CD4-positive, CD25-positive, alpha-beta regulatory T cell (primary cell): ENCODE measurements around the gene SCAF8. TPM values are rescaled to one million over a fixed set of nuclear protein-coding genes. Genes with fewer than 3 reads are reported as not detected.
A peak's percentile ranks its signal among the peaks of the same experiment; 100 is the strongest.

Experiments used
- ATAC-seq, 2 donors: fragments of 150-1000 bp; cut with Tn5 transposase; one replicate each; pipeline ENCODE4 v1.10.0; 2021; ENCODE audit warnings: low read depth in 2 of 2, moderate number of reproducible peaks in 2 of 2, moderate library complexity in 1 of 2
- DNase-seq, 3 donors: peaks; one replicate each; pipeline versions ENCODE4 v3.0.0 to v3.0.0-alpha.2; 2012 to 2022; ENCODE audit warnings: mixed read lengths in 1 of 3
- H3K27ac ChIP-seq: one replicate; pipeline ENCODE4 v1.7.0; 2013; ENCODE audit warnings: mild to moderate bottlenecking, low read length; ENCODE audit not compliant: insufficient read depth, poor library complexity, severe bottlenecking
- H3K27me3 ChIP-seq: one replicate; pipeline ENCODE4 v1.7.0; 2013; ENCODE audit warnings: low read length; ENCODE audit not compliant: control insufficient read depth, insufficient read depth
- H3K36me3 ChIP-seq: one replicate; pipeline ENCODE4 v1.7.0; 2013; ENCODE audit warnings: mild to moderate bottlenecking, low read length, moderate library complexity; ENCODE audit not compliant: control insufficient read depth, insufficient read depth
- H3K4me1 ChIP-seq: 2 replicates; pipeline ENCODE4 v1.7.0; 2013; ENCODE audit warnings: mild to moderate bottlenecking, low read length; ENCODE audit not compliant: insufficient read depth, control insufficient read depth, poor library complexity, severe bottlenecking
- H3K4me3 ChIP-seq: one replicate; pipeline ENCODE4 v1.7.0; 2013; ENCODE audit warnings: low read depth, mild to moderate bottlenecking, low read length, moderate library complexity
- H3K9me3 ChIP-seq, 2 experiments: 1 replicate in 1 of 2; 2 replicates in 1 of 2; pipeline ENCODE4 v1.7.0; 2013; ENCODE audit warnings: low read length in 2 of 2, mild to moderate bottlenecking in 1 of 2, moderate library complexity in 1 of 2; ENCODE audit not compliant: control insufficient read depth in 2 of 2
- H3K27ac Mint-ChIP-seq, 3 donors: one replicate each; pipeline ENCODE4 v1.8.0; 2020 to 2022; ENCODE audit warnings: mild to moderate bottlenecking in 3 of 3, mixed read lengths in 3 of 3, moderate library complexity in 2 of 3
- H3K27me3 Mint-ChIP-seq: one replicate; pipeline ENCODE4 v1.8.0; 2022; ENCODE audit warnings: mild to moderate bottlenecking, mixed read lengths
- H3K36me3 Mint-ChIP-seq: one replicate; pipeline ENCODE4 v1.8.0; 2020; ENCODE audit warnings: mixed read lengths
- H3K4me1 Mint-ChIP-seq, 4 donors: one replicate each; pipeline ENCODE4 v1.8.0; 2020 to 2022; ENCODE audit warnings: mixed read lengths in 4 of 4, mild to moderate bottlenecking in 1 of 4
- H3K4me3 Mint-ChIP-seq, 4 donors: one replicate each; pipeline ENCODE4 v1.8.0; 2020 to 2022; ENCODE audit warnings: mild to moderate bottlenecking in 4 of 4, mixed read lengths in 4 of 4, moderate library complexity in 3 of 4
- H3K9me3 Mint-ChIP-seq, 7 donors: one replicate each; pipeline ENCODE4 v1.8.0; 2020 to 2022; ENCODE audit warnings: mixed read lengths in 7 of 7, mild to moderate bottlenecking in 3 of 7, moderate library complexity in 2 of 7
- polyA plus RNA-seq, 4 donors: library from polyadenylated mRNA; unstranded; fragments of 300-500 nt; fragmentation: Illumina TruSeq; gene quantifications; one replicate each; pipeline ENCODE4 v1.2.3, GENCODE V29; 2021
- total RNA-seq: library from RNA; stranded (reverse); gene quantifications from one replicate; pipeline ENCODE4 v1.2.3, GENCODE V29; 2022

Gene SCAF8, protein sequence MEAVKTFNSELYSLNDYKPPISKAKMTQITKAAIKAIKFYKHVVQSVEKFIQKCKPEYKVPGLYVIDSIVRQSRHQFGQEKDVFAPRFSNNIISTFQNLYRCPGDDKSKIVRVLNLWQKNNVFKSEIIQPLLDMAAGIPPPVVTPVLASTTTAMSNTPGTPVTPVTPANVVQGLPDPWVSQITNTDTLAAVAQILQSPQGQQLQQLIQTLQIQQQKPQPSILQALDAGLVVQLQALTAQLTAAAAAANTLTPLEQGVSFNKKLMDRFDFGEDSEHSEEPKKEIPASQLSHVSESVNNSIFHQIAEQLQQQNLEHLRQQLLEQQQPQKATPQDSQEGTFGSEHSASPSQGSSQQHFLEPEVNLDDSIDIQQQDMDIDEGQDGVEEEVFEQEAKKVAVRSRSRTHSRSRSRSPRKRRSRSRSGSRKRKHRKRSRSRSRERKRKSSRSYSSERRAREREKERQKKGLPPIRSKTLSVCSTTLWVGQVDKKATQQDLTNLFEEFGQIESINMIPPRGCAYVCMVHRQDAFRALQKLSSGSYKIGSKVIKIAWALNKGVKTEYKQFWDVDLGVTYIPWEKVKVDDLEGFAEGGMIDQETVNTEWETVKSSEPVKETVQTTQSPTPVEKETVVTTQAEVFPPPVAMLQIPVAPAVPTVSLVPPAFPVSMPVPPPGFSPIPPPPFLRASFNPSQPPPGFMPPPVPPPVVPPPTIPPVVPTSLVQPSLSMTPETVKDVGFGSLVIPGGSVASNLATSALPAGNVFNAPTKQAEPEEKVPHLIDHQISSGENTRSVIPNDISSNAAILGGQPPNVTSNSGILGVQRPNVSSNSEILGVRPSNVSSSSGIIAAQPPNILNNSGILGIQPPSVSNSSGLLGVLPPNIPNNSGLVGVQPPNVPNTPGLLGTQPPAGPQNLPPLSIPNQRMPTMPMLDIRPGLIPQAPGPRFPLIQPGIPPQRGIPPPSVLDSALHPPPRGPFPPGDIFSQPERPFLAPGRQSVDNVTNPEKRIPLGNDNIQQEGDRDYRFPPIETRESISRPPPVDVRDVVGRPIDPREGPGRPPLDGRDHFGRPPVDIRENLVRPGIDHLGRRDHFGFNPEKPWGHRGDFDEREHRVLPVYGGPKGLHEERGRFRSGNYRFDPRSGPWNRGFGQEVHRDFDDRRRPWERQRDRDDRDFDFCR (N-terminal part only)
- total RNA-seq (72.0 TPM), polyA plus RNA-seq (10 to 100 TPM; 13.7 to 16.0 (median 14.8) TPM)

DNA sequence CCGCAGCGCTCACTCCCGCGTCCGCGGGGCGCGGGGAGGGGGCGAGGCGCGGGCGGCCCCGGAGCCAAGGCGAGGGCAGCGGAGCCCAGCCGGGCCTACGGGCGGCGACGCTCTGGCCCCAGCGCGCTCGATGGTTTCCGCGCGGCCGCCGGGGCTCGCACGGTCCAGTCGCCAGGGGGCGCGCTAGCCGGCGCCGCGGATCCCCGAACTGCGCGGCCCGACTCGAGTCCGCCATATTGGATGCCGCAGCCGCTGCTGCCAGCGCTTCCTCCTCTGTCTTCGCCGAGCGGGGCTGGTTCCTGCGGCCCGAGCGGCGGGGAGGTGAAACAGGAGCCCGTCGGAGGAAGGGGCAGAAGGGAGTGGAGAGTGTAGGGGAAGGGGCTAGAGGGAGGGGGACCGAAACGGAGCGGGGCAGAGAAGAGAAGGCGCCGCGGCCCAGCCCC, at the start of gene SCAF8:
Gene SCAF8 (plus strand): TSS at position 234 of the 443 bp plus-strand sequence. CDS start 485 bp downstream, outside the sequence.
- peak within 1 kb of the TSS; percentile 94 to 98 (median 98) for H3K27ac Mint-ChIP-seq
- peaks cover 21 to 50% (median 33%) of the 10 kb centered on the region in 4 donors for H3K4me1 Mint-ChIP-seq
- H3K27ac ChIP-seq: peak within 1 kb of the TSS; percentile 96
- ATAC-seq: peak; percentile 75 to 77
- no peaks in the 10 kb centered on the region for H3K27me3 ChIP-seq
- peaks cover 4% of the 10 kb centered on the region for H3K36me3 Mint-ChIP-seq
- H3K4me3 Mint-ChIP-seq: peak within 1 kb of the TSS; percentile 91 to 94 (median 92)
- peaks cover 9% of the 10 kb centered on the region for H3K27me3 Mint-ChIP-seq
- peak within 1 kb of the TSS; percentile 85 for H3K4me3 ChIP-seq
- no peaks in the 10 kb centered on the region for H3K9me3 Mint-ChIP-seq
- peak; percentile 76 to 90 (median 87) for DNase-seq
- peaks cover 42% of the 10 kb centered on the region for H3K4me1 ChIP-seq
- H3K36me3 ChIP-seq: no peaks in the 10 kb centered on the region
- H3K9me3 ChIP-seq: no peaks in the 10 kb centered on the region

DNA sequence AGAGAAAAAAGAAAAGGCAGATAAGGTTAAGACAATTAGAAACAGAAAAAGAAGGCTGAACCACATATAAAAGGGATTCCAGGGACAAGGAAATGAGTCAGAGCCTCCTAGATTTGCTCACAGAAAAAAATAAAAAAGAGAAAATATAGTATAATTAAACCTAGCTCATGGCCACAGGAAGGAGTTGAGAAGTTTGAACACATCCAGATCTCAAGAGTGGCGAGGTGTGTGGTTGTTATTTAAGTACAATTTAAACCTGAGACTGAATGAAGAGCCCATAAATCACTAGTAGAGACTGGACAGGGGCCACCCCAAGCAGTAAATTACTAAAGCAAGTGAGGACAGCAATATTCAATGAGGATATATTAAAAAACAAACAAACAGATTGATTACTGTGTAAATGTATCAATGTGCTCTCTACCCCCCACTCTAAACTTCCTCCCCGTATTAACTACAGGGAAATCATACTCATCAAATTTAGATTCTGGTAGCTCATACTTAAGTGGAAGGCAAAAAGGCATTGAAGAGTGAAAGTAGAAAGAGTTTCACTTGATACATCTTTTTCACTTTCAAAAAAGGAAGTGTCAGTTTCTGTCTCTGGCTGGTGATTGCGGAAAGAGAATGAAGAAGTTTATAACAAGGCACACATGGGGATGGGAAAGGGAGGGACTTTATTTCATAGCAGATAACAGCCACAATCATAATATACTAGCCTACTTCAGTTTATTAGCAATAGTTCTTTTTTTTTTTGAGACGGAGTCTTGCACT, 49.3 kb upstream of the SCAF8 start:
- no peaks in the 10 kb centered on the region for H3K9me3 ChIP-seq
- no peaks in the 10 kb centered on the region for H3K36me3 ChIP-seq
- no peaks in the 10 kb centered on the region for H3K27me3 ChIP-seq
- Mint-ChIP-seq H3K27ac (peak overlapping the region in 2 of 3 donors; percentile 1 to 60), H3K27me3 (peaks cover 9% of the 10 kb centered on the region), H3K9me3 (peaks cover 0 to 2% (median 0%) of the 10 kb centered on the region in 7 donors), H3K36me3 (no peaks in the 10 kb centered on the region), H3K4me3 (peak overlapping the region in 1 of 4 donors; percentile 7), H3K4me1 (peaks cover 0 to 10% (median 4%) of the 10 kb centered on the region in 4 donors)
- H3K4me3 ChIP-seq: no peak overlapping the region
- ATAC-seq (peak in 1 of 2 donors; percentile 37), DNase-seq (peak in 1 of 3 donors; percentile 42)
- H3K4me1 ChIP-seq: no peaks in the 10 kb centered on the region
- no peak overlapping the region for H3K27ac ChIP-seq

DNA sequence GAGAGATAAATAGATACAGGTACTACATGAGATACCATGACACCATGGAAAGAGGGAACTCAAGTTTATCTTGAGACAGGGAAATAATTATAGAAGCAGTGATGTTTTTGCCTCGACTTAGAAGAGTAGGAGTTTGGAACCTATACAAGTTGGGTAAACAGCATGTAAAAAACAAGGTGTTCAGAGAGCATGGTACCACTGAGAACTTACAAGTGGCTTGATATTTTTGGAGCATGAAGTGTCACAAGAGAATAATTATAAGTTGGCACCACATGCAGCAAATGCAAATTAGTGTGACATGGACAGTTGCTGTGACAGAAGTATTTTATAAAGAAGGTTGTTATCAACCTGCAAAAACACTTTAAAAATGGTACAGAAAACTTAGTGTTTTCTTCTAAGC, 47.1 kb upstream of the SCAF8 start:
- DNase-seq (no peak), ATAC-seq (no peak)
- Mint-ChIP-seq H3K9me3 (peaks cover 0 to 2% (median 0%) of the 10 kb centered on the region in 7 donors), H3K27ac (no peak overlapping the region), H3K4me1 (peaks cover 0 to 10% (median 4%) of the 10 kb centered on the region in 4 donors), H3K27me3 (peaks cover 6% of the 10 kb centered on the region), H3K36me3 (no peaks in the 10 kb centered on the region), H3K4me3 (no peak overlapping the region)
- Histone ChIP-seq H3K4me3 (no peak overlapping the region), H3K9me3 (no peaks in the 10 kb centered on the region), H3K36me3 (no peaks in the 10 kb centered on the region), H3K27ac (no peak overlapping the region), H3K4me1 (no peaks in the 10 kb centered on the region), H3K27me3 (no peaks in the 10 kb centered on the region)

DNA sequence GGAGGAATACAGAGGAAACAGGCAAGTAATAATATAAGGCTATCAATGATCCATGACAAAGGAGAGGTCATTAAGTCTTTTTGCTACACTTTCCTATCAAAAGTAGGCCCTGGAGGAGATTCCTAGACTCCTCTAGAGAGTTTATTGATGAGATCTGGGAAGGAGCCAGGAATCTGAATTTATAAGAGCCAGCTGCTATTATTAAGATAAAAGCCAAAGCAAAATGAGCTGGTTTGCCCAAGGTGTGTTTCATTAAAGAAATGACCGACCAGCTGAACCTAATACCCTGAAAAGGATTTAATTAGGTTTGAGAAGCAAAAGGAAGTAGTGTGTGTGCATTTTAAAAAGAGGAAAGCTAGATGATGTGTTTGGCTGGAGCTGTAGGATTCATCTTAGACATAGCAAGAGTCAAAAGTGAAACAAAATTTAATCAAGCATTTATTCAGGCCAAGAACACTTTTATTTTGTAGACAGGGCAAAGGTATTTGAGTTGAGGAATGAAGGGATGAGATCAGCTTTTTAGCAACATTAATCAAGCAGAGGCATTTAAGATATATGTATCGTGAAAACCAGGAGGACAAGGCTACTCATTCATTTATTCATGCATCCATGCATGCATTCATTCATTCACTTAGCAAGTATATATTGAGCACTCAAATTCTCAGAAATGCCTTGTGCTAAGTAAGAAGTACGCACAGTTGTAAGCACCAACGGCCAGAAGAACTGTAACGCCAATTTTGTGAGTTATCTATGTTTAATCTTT, 43.5 kb upstream of the SCAF8 start:
- no peak overlapping the region for H3K4me3 Mint-ChIP-seq
- Histone ChIP-seq H3K4me3 (no peak overlapping the region), H3K4me1 (no peaks in the 10 kb centered on the region), H3K27ac (no peak overlapping the region), H3K27me3 (no peaks in the 10 kb centered on the region), H3K36me3 (no peaks in the 10 kb centered on the region), H3K9me3 (no peaks in the 10 kb centered on the region)
- no peak overlapping the region for H3K27ac Mint-ChIP-seq
- DNase-seq: no peak
- H3K4me1 Mint-ChIP-seq: no peaks in the 10 kb centered on the region
- H3K36me3 Mint-ChIP-seq: no peaks in the 10 kb centered on the region
- H3K9me3 Mint-ChIP-seq: peaks cover 0 to 2% (median 0%) of the 10 kb centered on the region in 7 donors
- no peak for ATAC-seq
- peaks cover 6% of the 10 kb centered on the region for H3K27me3 Mint-ChIP-seq

DNA sequence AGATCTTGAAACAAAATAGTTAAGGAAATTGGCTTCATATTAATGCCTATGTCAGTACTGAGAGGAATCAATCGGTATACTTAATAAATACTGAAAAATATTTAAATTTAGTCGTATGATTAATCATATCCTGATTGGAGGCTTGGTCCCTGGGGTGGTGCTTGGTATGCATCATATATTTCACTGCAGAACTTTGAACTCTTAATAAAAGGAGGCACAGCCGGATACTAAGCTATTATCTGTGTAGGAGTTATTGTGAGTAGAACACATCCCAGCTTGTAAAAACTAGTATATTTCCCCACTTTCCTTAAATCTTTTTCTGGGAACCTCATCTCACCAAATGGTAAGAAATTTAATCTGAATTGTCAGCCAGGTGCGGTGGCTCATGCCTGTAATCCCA, 42.4 kb upstream of the SCAF8 start:
- no peaks in the 10 kb centered on the region for H3K36me3 ChIP-seq
- H3K4me3 Mint-ChIP-seq: no peak overlapping the region
- H3K36me3 Mint-ChIP-seq: no peaks in the 10 kb centered on the region
- no peaks in the 10 kb centered on the region for H3K4me1 ChIP-seq
- no peak for ATAC-seq
- H3K27me3 Mint-ChIP-seq: peaks cover 5% of the 10 kb centered on the region
- no peak overlapping the region for H3K27ac ChIP-seq
- no peaks in the 10 kb centered on the region for H3K9me3 ChIP-seq
- H3K4me1 Mint-ChIP-seq: no peaks in the 10 kb centered on the region
- no peak overlapping the region for H3K4me3 ChIP-seq
- H3K9me3 Mint-ChIP-seq: peaks cover 0 to 2% (median 0%) of the 10 kb centered on the region in 7 donors
- H3K27me3 ChIP-seq: no peaks in the 10 kb centered on the region
- no peak overlapping the region for H3K27ac Mint-ChIP-seq
- DNase-seq: no peak

DNA sequence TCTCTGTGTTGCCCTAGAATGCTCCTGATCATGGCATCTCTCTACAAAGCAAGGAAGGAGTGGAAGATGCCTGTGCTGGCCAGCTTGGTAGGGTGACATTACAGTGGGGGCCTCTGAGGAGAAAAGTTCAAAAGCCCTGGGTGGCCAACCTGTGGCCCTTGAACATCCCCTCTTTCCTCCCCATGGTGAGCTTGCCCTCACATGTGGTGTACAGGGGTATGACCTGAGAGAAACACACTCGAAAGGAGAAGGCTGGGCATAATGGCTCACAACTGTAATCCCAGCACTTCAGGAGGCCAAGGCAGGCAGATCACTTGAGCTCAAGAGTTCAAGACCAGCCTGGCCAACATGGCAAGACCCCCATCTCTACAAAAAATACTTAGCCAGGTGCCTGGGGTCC, 36.6 kb upstream of the SCAF8 start:
- Mint-ChIP-seq H3K4me1 (no peaks in the 10 kb centered on the region), H3K27me3 (peaks cover 13% of the 10 kb centered on the region), H3K4me3 (no peak overlapping the region), H3K27ac (no peak overlapping the region), H3K36me3 (no peaks in the 10 kb centered on the region), H3K9me3 (peaks cover 0 to 2% (median 0%) of the 10 kb centered on the region in 7 donors)
- H3K9me3 ChIP-seq: no peaks in the 10 kb centered on the region
- H3K4me3 ChIP-seq: no peak overlapping the region
- no peak for ATAC-seq
- peaks cover under 1% of the 10 kb centered on the region for H3K27me3 ChIP-seq
- no peak for DNase-seq
- H3K27ac ChIP-seq: no peak overlapping the region
- no peaks in the 10 kb centered on the region for H3K36me3 ChIP-seq
- H3K4me1 ChIP-seq: no peaks in the 10 kb centered on the region
